ENCODE results near the gene PDCD10. TPM values are rescaled to one million over a fixed set of nuclear protein-coding genes. Genes with fewer than 3 reads are reported as not detected.

The PDCD10 gene
- total and polyA plus RNA-seq, 4 donors, result 26.7 to 113 (median 51.5) TPM

GRCh38 chr3:167684388-167684993 lies 50.2 kb downstream of the PDCD10 start:
- TF ChIP-seq, protein P1, sequence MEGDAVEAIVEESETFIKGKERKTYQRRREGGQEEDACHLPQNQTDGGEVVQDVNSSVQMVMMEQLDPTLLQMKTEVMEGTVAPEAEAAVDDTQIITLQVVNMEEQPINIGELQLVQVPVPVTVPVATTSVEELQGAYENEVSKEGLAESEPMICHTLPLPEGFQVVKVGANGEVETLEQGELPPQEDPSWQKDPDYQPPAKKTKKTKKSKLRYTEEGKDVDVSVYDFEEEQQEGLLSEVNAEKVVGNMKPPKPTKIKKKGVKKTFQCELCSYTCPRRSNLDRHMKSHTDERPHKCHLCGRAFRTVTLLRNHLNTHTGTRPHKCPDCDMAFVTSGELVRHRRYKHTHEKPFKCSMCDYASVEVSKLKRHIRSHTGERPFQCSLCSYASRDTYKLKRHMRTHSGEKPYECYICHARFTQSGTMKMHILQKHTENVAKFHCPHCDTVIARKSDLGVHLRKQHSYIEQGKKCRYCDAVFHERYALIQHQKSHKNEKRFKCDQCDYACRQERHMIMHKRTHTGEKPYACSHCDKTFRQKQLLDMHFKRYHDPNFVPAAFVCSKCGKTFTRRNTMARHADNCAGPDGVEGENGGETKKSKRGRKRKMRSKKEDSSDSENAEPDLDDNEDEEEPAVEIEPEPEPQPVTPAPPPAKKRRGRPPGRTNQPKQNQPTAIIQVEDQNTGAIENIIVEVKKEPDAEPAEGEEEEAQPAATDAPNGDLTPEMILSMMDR (IDR thresholded peaks at IDR 0.05; ENCODE audit: control extremely low read depth, extremely low read depth), result peak; percentile 29
- Histone ChIP-seq H3K27me3 (ENCODE audit: control insufficient read depth in 3 of 3, insufficient read depth in 3 of 3, low read length in 2 of 3) (no peaks in the 10 kb centered on the region), H3K9ac (ENCODE audit: insufficient read depth in 1 of 2, low read length in 2 of 2) (no peak overlapping the region), H3K9me3 (ENCODE audit: control insufficient read depth in 4 of 4, insufficient read depth in 3 of 4, low read length in 3 of 4) (no peaks in the 10 kb centered on the region), H3K27ac (ENCODE audit: low read depth in 1 of 2, low read length in 1 of 2) (no peak overlapping the region), H3K4me3 (no peak overlapping the region), H3K4me1 (ENCODE audit: control insufficient read depth in 5 of 5, insufficient read depth in 5 of 5, low read length in 5 of 5) (no peaks in the 10 kb centered on the region), H3K36me3 (ENCODE audit: control insufficient read depth in 4 of 4, insufficient read depth in 4 of 4, low read length in 4 of 4) (peaks cover 5 to 17% (median 7%) of the 10 kb centered on the region in 4 donors)
- DNase-seq (peak; percentile 34 to 82 (median 74)), ATAC-seq (ENCODE audit: insufficient read depth, low FRiP score) (peak; percentile 62)

- DNase-seq (no peak), ATAC-seq (ENCODE audit: insufficient read depth, low FRiP score) (no peak)
- Histone ChIP-seq H3K36me3 (ENCODE audit: control insufficient read depth in 4 of 4, insufficient read depth in 4 of 4, low read length in 4 of 4) (peaks cover 4 to 27% (median 20%) of the 10 kb centered on the region in 4 donors), H3K4me3 (no peak overlapping the region), H3K9me3 (ENCODE audit: control insufficient read depth in 4 of 4, insufficient read depth in 3 of 4, low read length in 3 of 4) (peaks cover 0 to 7% (median 3%) of the 10 kb centered on the region in 4 donors), H3K9ac (ENCODE audit: insufficient read depth in 1 of 2, low read length in 2 of 2) (no peak overlapping the region), H3K4me1 (ENCODE audit: control insufficient read depth in 5 of 5, insufficient read depth in 5 of 5, low read length in 5 of 5) (no peaks in the 10 kb centered on the region), H3K27ac (ENCODE audit: low read depth in 1 of 2, low read length in 1 of 2) (no peak overlapping the region), H3K27me3 (ENCODE audit: control insufficient read depth in 3 of 3, insufficient read depth in 3 of 3, low read length in 2 of 3) (no peaks in the 10 kb centered on the region)
- TF ChIP-seq, protein P1 (IDR thresholded peaks at IDR 0.05; ENCODE audit: control extremely low read depth, extremely low read depth), result no peak
- 93 to 94% methylated on average over 4 of the region's 4 CpGs for WGBS, 2 donors
Observed at GRCh38 chr3:167679526-167679925, 55.2 kb downstream of the PDCD10 start.

GRCh38 chr3:167675848-167676247 lies 58.8 kb downstream of the PDCD10 start:
- DNase-seq, result peak in 1 of 3 donors; percentile 14
- 98 to 100% methylated on average over 1 of the region's 1 CpG for WGBS, 2 donors
- Histone ChIP-seq H3K9me3 (ENCODE audit: control insufficient read depth in 4 of 4, insufficient read depth in 3 of 4, low read length in 3 of 4) (peaks cover 3 to 7% (median 3%) of the 10 kb centered on the region in 4 donors), H3K4me1 (ENCODE audit: control insufficient read depth in 5 of 5, insufficient read depth in 5 of 5, low read length in 5 of 5) (peaks cover 0 to 2% (median 0%) of the 10 kb centered on the region in 5 donors), H3K27ac (ENCODE audit: low read depth in 1 of 2, low read length in 1 of 2) (no peak overlapping the region), H3K9ac (ENCODE audit: insufficient read depth in 1 of 2, low read length in 2 of 2) (no peak overlapping the region), H3K4me3 (no peak overlapping the region), H3K36me3 (ENCODE audit: control insufficient read depth in 4 of 4, insufficient read depth in 4 of 4, low read length in 4 of 4) (peaks cover 6 to 30% (median 19%) of the 10 kb centered on the region in 4 donors), H3K27me3 (ENCODE audit: control insufficient read depth in 3 of 3, insufficient read depth in 3 of 3, low read length in 2 of 3) (no peaks in the 10 kb centered on the region)
- no peak for ATAC-seq (ENCODE audit: insufficient read depth, low FRiP score)
- TF ChIP-seq, protein P1 (IDR thresholded peaks at IDR 0.05; ENCODE audit: control extremely low read depth, extremely low read depth), result no peak

Data from lung (tissue), 12 donors.